Endometrium (tissue), 2 donors: ENCODE data around the gene ATP2A2.
"Not testable (repeated sequence)": the region's sequence is repeated elsewhere in the genome, so short reads cannot be mapped to it uniquely, and the experiment has no call there.

Experiments
- FAIRE-seq: peaks from 2 replicates; lab custom pipeline; 2012; peaks lifted over from hg19 to GRCh38; lab: Jason Lieb, UNC
- donor health status: control.
- donor health status: control.

Gene ATP2A2

DNA sequence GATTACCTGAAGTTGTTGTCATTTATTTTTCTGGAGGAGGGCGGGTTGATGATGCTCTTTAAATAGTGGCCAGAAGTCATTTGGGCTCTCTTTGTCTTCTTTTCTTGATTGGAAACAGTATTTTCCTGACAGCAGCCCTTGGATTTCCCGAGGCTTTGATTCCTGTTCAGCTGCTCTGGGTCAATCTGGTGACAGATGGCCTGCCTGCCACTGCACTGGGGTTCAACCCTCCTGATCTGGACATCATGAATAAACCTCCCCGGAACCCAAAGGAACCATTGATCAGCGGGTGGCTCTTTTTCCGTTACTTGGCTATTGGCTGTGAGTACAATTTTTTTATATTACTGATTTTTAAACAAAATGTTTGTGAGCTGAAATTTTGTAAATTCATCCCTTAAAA, 62.1 kb downstream of the ATP2A2 start:
- FAIRE-seq = no peak

DNA sequence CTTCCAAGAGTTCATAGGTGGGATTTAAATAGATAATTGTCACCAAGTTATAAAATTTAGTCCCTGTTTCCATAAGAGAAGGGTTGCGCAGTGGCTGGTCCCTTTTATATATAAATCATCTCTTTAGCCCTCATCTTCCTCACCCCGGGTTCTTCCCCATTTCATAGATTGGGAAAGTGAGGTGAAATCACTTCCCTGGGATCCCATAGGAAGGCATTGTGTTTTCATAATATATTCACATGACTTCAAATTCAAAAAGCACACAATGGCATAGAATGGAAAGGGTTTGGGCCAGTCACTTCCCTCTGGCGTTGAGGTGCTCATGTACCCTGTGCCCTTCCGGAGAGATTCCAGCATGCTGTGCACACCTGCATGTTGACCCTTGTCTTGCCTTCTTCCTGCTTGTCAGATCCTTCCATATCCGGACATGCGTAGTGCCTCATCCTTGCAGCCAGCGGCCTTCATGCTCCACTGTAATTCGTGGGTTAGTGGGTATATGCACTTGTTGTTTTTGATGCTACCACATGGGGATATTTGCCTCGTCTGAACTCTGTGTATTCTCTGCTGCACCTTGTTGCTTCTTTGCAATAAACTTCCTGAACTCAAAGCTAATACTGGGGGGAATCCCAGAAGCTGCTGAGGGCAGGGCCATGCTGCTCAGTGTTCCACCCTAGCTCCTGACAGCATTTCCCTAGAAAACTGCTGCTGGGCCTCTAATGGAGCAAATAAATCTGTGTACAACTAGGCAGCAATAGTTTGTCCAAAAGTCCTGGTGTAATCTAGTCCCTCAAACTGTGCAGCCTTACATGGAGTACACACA, 62.9 kb downstream of the ATP2A2 start:
- FAIRE-seq = no peak

DNA sequence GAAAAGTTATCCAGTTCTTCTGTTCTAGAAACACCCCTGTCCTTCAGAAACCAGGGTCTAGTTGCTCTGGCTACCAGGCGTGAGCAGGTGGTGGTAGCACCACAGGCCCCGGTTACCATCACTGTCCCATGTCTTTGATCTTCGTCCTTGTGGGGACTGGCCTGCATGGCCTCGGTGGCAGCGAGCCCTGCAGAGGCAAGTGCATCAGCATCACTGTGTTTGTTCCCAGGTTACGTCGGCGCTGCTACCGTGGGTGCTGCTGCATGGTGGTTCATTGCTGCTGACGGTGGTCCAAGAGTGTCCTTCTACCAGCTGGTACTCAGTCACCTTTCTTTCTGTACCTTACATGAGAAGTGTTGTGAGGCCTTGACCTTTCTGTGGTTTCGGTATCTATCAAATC, 63.6 kb downstream of the ATP2A2 start:
- no peak for FAIRE-seq

GRCh38 chr12:110345176-110345661, 64.2 kb downstream of the ATP2A2 start:
- FAIRE-seq = no peak

DNA sequence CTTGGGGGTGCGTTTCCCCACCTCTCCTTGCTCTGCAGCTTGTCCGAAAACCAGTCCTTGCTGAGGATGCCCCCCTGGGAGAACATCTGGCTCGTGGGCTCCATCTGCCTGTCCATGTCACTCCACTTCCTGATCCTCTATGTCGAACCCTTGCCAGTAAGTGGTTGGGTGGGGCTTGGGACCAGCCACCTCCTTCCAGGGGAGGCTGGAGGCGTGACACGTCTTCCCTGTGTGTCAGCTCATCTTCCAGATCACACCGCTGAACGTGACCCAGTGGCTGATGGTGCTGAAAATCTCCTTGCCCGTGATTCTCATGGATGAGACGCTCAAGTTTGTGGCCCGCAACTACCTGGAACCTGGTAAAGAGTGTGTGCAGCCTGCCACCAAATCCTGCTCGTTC, 64.9 kb downstream of the ATP2A2 start:
- FAIRE-seq = no peak

- FAIRE-seq = no peak
These were observed 66.7 kb downstream of the ATP2A2 start for GRCh38 chr12:110347767-110348166.

DNA sequence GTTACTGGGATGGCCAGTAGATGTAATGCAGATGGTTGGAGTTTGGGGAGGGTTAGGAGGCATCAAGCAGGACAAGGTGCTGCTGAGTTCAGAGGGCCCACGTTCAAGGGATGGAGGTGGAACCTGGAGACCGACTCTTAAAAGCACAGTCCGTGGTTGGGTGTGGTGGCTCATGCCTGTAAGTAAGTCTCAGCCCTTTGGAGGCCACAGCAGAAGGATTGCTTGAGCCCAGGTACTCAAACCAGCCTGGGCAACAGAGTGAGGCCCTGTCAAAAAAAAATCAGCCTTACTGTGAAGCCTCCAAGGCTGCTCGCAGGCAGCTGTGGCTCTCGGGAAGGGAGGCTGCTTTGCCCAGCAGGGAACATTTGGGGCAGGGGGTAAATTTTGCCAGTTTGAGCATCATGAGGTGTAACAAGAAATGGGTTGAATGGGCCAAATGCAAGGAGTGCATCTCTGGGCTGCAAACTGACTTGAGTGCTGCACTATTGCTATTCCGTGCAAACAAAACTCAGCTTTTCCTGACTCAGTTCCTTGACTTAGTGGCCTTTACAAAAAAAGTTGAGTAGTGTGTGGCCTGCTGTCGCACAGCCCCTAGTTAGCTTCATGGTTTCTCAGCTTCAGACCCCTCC, 67.5 kb downstream of the ATP2A2 start:
- no peak for FAIRE-seq

DNA sequence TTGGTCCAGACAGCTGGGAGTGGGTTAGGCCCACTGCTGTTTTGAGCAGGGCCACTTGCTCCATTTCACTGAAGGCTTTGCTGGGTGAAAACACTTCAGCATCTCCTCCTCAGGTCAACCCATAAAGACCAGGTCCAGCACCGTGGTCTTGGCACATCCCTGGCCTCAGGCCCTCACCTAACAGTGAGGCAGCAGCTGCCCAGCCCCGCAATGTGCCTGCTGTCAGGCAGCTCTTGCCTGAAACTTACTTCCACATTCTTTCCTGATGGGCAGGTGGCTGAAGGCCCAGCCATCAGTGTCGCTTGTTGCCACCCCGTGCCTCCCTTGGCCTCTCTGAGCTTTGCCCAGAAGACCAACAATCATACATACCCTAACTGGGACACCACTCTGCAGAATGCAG, 68.0 kb downstream of the ATP2A2 start:
- no peak for FAIRE-seq

- FAIRE-seq = no peak
These were observed 68.6 kb downstream of the ATP2A2 start for GRCh38 chr12:110349514-110350151.

GRCh38 chr12:110351119-110351518, 70.1 kb downstream of the ATP2A2 start:
- no peak for FAIRE-seq

DNA sequence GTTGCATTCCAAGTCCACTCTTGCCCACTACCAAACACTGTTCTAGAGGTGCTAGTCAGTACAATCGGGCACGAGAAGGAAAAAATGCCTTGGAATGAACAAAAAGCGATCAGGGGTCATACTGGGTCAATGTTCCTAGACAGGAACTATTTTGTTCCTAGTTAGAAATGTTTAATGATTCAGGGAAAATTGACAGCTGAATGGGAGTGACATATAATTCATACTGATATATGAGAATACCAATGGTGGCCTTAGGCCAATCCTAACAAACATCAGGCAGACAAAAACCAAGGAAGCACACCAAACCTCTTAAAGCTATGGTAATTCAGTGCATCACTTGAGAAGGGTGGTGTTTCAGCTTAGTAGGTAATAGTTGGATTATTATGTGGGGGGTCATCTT, 71.4 kb downstream of the ATP2A2 start:
- FAIRE-seq = no peak

- FAIRE-seq = no peak
These were observed 72.3 kb downstream of the ATP2A2 start for GRCh38 chr12:110353211-110353965.

- no peak for FAIRE-seq
These were observed 73.2 kb downstream of the ATP2A2 start for GRCh38 chr12:110354172-110354780.

- no peak for FAIRE-seq
These were observed 74.0 kb downstream of the ATP2A2 start for GRCh38 chr12:110355073-110355472.

DNA sequence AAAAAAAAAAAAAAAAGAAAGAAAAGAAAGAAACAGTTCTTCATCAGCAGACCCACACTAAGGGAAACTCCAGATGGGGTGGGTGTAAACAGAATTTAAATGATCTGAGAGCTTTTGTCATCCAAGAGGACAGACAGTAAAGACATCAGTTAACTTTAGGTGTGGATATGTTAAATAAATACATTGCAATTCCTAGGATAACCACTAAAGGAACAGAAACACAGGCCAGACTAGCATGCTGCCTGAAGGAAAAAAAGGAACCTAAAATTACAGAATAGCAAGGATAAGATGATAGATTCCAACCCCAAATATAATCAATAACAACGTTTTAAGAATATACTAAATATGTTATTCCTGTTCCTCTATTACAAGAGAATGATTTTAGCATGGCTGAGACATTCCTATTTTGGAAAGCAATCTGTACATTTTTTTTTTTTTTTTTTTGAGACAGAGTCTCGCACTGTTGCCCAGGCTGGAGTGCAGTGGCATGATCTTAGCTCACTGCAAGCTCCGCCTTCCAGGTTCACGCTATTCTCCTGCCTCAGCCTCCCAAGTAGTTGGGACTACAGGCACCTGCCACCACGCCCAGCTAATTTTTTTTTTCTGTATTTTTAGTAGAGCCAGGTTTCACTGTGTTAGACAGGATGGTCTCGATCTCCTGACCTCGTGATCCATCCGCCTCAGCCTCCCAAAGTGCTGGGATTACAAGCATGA, 77.5 kb downstream of the ATP2A2 start:
- not testable (repeated sequence) for FAIRE-seq

DNA sequence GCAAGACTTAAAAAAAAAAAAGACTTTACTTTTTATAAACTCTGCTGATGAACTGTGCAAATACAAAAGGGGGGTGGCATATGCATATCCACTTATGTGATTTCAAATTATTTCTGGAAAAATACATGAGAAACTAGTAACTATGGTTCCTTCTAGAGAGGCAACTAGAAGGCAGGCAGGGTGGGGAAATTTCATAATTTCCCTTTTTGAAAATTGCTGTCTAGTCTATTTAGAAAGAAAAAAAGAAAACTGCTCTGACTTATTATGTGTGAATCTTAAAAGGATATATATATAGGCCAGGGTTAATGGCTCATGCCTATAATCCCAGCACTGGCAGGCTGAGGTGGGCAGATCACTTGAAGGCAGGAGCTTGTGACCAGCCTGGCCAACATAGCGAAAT, 80.2 kb downstream of the ATP2A2 start:
- FAIRE-seq = no peak

GRCh38 chr12:110365489-110366320, 84.7 kb downstream of the ATP2A2 start:
- FAIRE-seq = peak; percentile 63

- FAIRE-seq = no peak
These were observed 85.5 kb downstream of the ATP2A2 start for GRCh38 chr12:110366321-110367142.

DNA sequence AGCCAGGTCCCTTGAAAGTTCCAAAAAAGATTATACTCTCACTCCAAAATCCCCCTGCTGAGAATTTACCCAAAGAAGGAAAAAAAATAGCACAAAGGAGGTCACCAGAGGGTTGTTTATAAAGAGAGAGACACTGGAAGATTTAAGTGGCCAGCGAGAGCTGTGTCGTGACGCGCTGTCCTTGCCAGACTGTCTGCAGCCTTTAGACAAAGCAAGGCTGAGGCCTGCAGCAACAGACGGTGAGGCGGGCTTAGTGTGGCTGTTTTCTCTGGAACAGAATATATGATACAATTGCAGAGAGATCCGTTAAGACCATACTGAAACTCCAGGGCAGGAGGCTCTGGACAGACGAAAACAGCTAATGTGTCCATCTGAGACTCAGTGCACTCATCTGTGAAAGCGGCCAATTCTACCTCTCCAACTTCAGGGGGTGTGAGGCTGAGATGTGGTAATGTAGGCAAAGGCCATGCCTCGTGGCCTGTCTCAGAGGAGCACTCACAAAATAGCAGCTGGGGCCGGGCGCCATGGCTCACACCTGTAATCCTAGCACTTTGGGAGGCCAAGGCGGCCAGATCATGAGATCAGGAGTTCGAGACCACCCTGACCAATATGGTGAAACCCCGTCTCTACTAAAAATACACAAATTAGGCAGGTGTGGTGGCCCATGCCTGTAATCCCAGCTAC, 86.3 kb downstream of the ATP2A2 start:
- FAIRE-seq = no peak
